Mesothelial cell of epicardium (in vitro differentiated cells): Measurements from ENCODE around the gene BTNL9. TPM values are rescaled to one million over a fixed set of nuclear protein-coding genes. Genes with fewer than 3 reads are reported as not detected.
"Not testable (repeated sequence)": the region's sequence is repeated elsewhere in the genome, so short reads cannot be mapped to it uniquely, and the experiment has no call there.

Experiments used
- DNase-seq, 2 experiments: peaks; one replicate each; pipeline ENCODE4 v3.0.0; 2021; ENCODE audit warnings: low spot score in 2 of 2; ENCODE audit not compliant: unreplicated experiment in 2 of 2
- H3K27ac Mint-ChIP-seq: 2 replicates; pipeline ENCODE4 v1.8.0; 2021; ENCODE audit warnings: mixed read lengths
- H3K27me3 Mint-ChIP-seq: 2 replicates; pipeline ENCODE4 v1.8.0; 2021; ENCODE audit warnings: low read depth, mixed read lengths
- H3K36me3 Mint-ChIP-seq: 2 replicates; pipeline ENCODE4 v1.8.0; 2021; ENCODE audit warnings: mixed read lengths
- H3K4me1 Mint-ChIP-seq: 2 replicates; pipeline ENCODE4 v1.8.0; 2021; ENCODE audit warnings: mixed read lengths
- H3K4me3 Mint-ChIP-seq: 2 replicates; pipeline ENCODE4 v1.8.0; 2021; ENCODE audit warnings: mild to moderate bottlenecking, moderate library complexity, mixed read lengths
- H3K9me3 Mint-ChIP-seq: 2 replicates; pipeline ENCODE4 v1.8.0; 2021; ENCODE audit warnings: mixed read lengths
- CTCF ChIP-seq: fragments of 200-600 bp; sonication (generic); IDR thresholded peaks from one replicate; pipeline ENCODE4 v1.5.0; 2021; ENCODE audit warnings: antibody characterized with exemption; ENCODE audit not compliant: unreplicated experiment
- total RNA-seq: library from RNA; stranded (reverse); gene quantifications from 3 replicates; pipeline ENCODE4 v1.2.1, GENCODE V29; 2021

The BTNL9 gene
- total RNA-seq, 1 donor from 2014 or later = 0.18 TPM

- no peak overlapping the region for H3K27ac Mint-ChIP-seq
- TF ChIP-seq CTCF = no peak
- H3K4me3 Mint-ChIP-seq = no peak overlapping the region
- DNase-seq = no peak
- no peaks in the 10 kb centered on the region for H3K9me3 Mint-ChIP-seq
- H3K4me1 Mint-ChIP-seq = no peaks in the 10 kb centered on the region
- H3K36me3 Mint-ChIP-seq = no peaks in the 10 kb centered on the region
- H3K27me3 Mint-ChIP-seq = peaks cover 37% of the 10 kb centered on the region
Observed at GRCh38 chr5:181044662-181045305, 4.7 kb downstream of the BTNL9 start.

GRCh38 chr5:181045316-181045715 is 5.2 kb downstream of the BTNL9 start:
- DNase-seq = no peak
- Mint-ChIP-seq H3K4me1 (no peaks in the 10 kb centered on the region), H3K36me3 (no peaks in the 10 kb centered on the region), H3K27ac (no peak overlapping the region), H3K9me3 (no peaks in the 10 kb centered on the region), H3K27me3 (peaks cover 37% of the 10 kb centered on the region), H3K4me3 (no peak overlapping the region)
- TF ChIP-seq CTCF = no peak

- H3K27ac Mint-ChIP-seq, H3K9me3 Mint-ChIP-seq, H3K36me3 Mint-ChIP-seq, H3K4me1 Mint-ChIP-seq, DNase-seq, H3K4me3 Mint-ChIP-seq: not testable (repeated sequence)
- peaks cover 38% of the 10 kb centered on the region for H3K27me3 Mint-ChIP-seq
Observed at GRCh38 chr5:181045857-181046256, 5.8 kb downstream of the BTNL9 start.

GRCh38 chr5:181047288-181047687 is 7.2 kb downstream of the BTNL9 start:
- DNase-seq = no peak
- H3K9me3 Mint-ChIP-seq = no peaks in the 10 kb centered on the region

GRCh38 chr5:181047921-181048320 is 7.9 kb downstream of the BTNL9 start:
- H3K4me3 Mint-ChIP-seq = no peak overlapping the region
- TF ChIP-seq CTCF = no peak
- H3K36me3 Mint-ChIP-seq = no peaks in the 10 kb centered on the region
- no peaks in the 10 kb centered on the region for H3K9me3 Mint-ChIP-seq
- H3K27me3 Mint-ChIP-seq = peaks cover 38% of the 10 kb centered on the region
- H3K4me1 Mint-ChIP-seq = peaks cover 5% of the 10 kb centered on the region
- no peak for DNase-seq
- no peak overlapping the region for H3K27ac Mint-ChIP-seq

More at GRCh38 chr5:181047288-181047687, 7.2 kb downstream of the BTNL9 start:
- Mint-ChIP-seq H3K27ac (no peak overlapping the region), H3K36me3 (no peaks in the 10 kb centered on the region), H3K27me3 (peaks cover 40% of the 10 kb centered on the region), H3K4me1 (peaks cover 3% of the 10 kb centered on the region), H3K4me3 (no peak overlapping the region)
- TF ChIP-seq CTCF = no peak

GRCh38 chr5:181050016-181050415 is 9.9 kb downstream of the BTNL9 start:
- Mint-ChIP-seq H3K9me3 (no peaks in the 10 kb centered on the region), H3K4me1 (peaks cover 17% of the 10 kb centered on the region), H3K4me3 (no peak overlapping the region), H3K27me3 (peaks cover 58% of the 10 kb centered on the region), H3K27ac (no peak overlapping the region), H3K36me3 (no peaks in the 10 kb centered on the region)
- no peak for TF ChIP-seq CTCF
- DNase-seq = no peak
